Activated CD4-positive, alpha-beta T cell treated with anti-CD3 and anti-CD28 coated beads, Interleukin-2, amount 50 U/mL, for 4 hours (primary cell): ENCODE data around the gene PTRHD1.
A peak's percentile ranks its signal among the peaks of the same experiment; 100 is the strongest.

ENCODE experiments used
- DNase-seq, 2 experiments: peaks; one replicate each; pipeline ENCODE4 v3.0.0-alpha.2; 2020

Gene PTRHD1

GRCh38 chr2:24828238-24828996 is 35.2 kb upstream of the PTRHD1 start:
- no peak for DNase-seq

GRCh38 chr2:24827321-24828237 is 34.4 kb upstream of the PTRHD1 start:
- peak; percentile 63 to 70 for DNase-seq

- DNase-seq, result no peak
Measured at GRCh38 chr2:24826773-24827145, 33.6 kb upstream of the PTRHD1 start.

GRCh38 chr2:24825883-24826772 is 32.9 kb upstream of the PTRHD1 start:
- DNase-seq, result no peak

GRCh38 chr2:24824966-24825882 is 32.0 kb upstream of the PTRHD1 start:
- no peak for DNase-seq

DNA sequence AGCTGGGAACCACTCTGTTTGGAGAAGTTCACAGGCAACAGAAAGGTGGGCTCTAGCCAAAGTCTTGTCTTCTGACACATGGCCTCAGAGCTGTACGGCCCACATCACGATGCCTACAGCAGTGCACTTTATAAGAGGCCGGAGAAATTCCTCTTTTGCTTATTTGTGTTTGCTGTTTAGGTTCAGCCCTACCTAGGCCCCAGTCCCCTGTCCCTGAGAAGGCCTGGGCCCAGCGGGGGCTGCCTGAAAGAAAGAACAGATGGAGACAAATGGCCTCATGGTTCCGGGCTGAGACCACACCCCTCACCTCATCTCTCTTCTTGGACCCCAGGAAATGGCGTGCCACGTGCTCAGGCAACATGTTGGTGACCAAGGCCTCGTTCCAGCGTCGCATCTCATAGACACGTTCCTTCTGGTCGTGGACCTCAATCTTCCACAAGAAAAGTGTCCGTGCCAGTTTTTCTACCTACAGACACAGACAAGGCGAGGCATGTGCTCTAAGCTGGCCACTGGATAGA is 30.9 kb upstream of the PTRHD1 start:
- DNase-seq, result no peak

GRCh38 chr2:24822049-24822706 is 29.0 kb upstream of the PTRHD1 start:
- no peak for DNase-seq

- no peak for DNase-seq
Measured at GRCh38 chr2:24821433-24821891, 28.3 kb upstream of the PTRHD1 start.

GRCh38 chr2:24820598-24821432 is 27.6 kb upstream of the PTRHD1 start:
- DNase-seq, result no peak

DNA sequence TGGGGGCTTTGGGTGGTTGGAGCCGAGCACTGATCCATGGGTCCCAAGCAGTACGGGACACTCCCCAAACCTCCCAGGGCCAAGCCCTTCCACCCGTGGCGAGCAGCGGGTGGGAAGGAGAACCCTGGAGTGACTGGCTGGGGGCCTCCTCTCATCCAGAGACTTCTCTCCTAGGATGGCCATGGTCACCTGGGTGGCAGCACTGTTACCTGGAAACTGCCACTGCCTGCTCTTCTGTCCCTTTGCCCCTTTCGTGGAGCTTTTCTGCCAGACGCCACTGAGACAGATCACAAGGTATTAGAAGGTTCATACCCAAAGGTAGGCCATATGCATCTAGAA is 27.0 kb upstream of the PTRHD1 start:
- no peak for DNase-seq

GRCh38 chr2:24819442-24820174 is 26.4 kb upstream of the PTRHD1 start:
- DNase-seq, result no peak

DNA sequence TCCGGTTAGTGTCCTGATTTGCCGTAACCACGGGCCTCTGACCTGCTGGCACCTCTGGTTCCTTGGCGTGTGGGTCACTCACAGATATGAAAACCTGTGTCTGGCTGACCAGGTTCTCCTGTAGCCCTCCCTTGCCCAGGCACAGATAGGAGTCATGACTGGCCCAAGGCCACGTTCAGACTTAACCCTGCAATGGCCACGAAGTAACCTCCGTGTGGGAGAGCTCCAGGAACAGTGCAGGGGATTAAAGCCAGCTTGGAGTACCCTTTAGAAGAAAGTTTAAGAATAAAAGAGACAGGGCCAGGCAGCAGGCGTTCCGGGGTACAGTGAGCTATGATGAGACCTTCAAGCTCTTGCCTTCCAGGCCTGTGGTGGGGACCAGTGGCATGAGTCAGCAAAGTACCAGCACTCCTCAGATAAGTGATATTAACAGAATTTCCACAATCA is 25.6 kb upstream of the PTRHD1 start:
- no peak for DNase-seq

DNA sequence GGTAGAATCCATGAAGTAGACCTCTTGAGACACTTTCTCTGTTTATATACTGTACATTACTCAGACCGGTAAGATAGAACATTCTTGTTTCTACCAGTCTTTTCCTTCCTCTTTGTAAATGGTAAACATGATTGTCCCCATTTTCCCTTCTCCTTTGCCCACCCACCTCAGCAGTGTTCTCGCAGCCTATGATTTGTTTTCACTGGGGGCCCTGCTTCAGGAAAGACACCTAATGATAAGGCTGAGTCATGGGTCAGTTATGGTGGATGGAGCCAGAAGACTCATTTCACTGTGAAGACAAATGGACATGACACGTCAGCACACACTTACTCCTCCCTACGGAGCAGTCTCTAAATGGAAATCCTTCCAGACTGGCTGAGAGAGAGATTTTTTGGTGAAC is 23.7 kb upstream of the PTRHD1 start:
- no peak for DNase-seq

DNA sequence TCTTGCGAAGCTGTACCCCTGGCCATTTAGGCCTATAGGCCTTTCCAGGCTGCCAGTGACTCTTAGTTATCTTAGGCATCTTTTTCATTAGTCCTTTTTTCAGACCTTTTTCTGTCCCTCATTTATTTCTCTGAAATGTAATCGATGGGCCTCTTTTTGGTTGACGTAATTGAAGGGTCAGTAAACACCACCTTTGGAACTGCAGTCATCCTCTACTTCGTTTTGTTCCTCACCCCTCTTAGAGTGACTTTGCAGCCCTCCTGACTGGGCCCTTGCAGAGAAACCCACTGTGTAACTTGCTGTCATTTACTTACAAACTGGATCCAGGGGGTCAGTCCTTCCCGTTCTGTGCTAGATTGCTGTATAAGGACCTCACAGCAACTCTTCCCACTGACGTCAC is 23.2 kb upstream of the PTRHD1 start:
- DNase-seq, result no peak

- DNase-seq, result no peak
Measured at GRCh38 chr2:24815171-24815570, 22.0 kb upstream of the PTRHD1 start.

DNA sequence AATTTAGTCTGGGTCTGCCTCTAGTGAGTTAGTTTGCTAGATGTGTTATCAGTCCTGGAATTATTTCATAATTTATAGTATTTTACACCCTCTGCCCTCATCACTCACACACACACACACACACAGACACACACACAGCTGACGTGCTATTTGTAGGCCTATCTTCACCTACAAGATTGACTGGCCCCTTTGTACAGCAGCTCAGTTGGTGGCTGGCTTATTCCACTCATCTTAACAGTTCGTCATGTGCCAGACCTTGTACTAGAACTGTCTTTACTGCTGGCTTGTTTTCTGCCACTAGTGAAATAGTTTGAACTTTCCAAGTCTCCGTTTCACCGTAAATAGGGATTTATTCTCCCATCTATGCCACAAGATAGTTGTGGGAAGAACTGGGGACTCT is 21.3 kb upstream of the PTRHD1 start:
- DNase-seq, result no peak

DNA sequence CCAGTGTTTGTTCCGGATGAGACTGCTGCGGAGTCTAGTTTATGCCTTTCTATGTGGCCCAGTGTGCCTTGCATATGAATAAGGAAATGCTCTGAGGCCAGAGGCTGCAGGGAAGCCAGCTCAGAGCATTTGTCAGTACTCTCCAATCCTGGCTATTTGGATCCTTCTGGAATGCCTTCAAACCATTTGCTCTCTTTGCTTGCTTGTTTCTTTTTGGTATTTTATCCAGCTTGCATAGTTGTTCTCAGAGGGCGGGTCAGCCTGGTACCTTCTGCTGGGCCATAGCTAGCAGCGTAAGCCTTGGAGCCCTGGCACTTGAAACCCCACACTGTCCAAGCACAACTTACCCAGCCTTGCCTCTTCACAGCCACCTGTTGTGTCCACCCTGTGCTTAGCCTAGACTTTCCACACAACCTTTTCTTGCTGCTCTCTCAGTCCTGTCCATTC is 20.5 kb upstream of the PTRHD1 start:
- no peak for DNase-seq

GRCh38 chr2:24809316-24810007 is 16.3 kb upstream of the PTRHD1 start:
- DNase-seq, result no peak

DNA sequence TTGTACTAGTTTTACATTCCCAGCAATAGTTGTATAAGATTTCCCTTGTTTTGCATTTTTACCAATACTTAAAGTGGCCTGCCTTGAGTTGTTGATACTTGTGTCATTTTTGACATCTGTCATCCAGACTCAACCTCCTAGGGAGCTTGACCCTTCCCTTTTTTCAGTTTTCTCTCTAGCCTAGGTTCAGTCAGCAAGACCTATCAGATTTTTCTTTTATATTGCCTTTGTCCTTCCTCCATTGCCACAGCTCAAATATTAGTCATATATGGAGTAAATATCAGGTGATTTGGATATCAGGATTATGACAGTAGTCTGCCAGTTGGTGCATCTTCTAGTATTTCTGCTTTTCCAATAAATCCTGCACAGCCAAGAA is 13.5 kb upstream of the PTRHD1 start:
- no peak for DNase-seq
